ENCODE data around the gene DNAH14.

DNA sequence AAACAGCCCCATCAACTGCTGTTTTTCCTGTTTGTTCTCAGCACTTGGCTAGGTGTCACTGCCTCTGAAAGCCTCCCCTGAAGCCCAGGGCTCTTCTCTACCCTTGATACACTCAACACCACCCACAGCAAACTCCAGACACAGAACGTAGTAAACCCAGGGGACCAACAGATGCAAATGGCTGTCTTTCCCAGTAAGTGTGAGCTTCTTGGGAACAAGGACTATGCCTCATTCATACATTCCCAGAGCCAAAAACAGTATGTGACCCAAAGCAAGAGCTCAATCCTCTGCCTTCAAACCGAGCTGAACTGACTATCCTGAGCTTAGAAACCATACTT is 494.0 kb downstream of the DNAH14 start:
- TF ChIP-seq, protein P1, sequence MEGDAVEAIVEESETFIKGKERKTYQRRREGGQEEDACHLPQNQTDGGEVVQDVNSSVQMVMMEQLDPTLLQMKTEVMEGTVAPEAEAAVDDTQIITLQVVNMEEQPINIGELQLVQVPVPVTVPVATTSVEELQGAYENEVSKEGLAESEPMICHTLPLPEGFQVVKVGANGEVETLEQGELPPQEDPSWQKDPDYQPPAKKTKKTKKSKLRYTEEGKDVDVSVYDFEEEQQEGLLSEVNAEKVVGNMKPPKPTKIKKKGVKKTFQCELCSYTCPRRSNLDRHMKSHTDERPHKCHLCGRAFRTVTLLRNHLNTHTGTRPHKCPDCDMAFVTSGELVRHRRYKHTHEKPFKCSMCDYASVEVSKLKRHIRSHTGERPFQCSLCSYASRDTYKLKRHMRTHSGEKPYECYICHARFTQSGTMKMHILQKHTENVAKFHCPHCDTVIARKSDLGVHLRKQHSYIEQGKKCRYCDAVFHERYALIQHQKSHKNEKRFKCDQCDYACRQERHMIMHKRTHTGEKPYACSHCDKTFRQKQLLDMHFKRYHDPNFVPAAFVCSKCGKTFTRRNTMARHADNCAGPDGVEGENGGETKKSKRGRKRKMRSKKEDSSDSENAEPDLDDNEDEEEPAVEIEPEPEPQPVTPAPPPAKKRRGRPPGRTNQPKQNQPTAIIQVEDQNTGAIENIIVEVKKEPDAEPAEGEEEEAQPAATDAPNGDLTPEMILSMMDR (tag by site-specific recombination; IDR thresholded peaks at IDR 0.05), result no peak
- TF ChIP-seq YY1 (tag by site-specific recombination; IDR thresholded peaks at IDR 0.05) (no peak), KLF16 (tag by site-specific recombination; IDR thresholded peaks at IDR 0.05) (no peak), ZNF274 (IDR thresholded peaks at IDR 0.05; ENCODE audit: low read length) (no peak), ZNF274 (tag by site-specific recombination; IDR thresholded peaks at IDR 0.05; ENCODE audit: borderline replicate concordance) (no peak), ZNF561 (tag by site-specific recombination; IDR thresholded peaks at IDR 0.05; ENCODE audit: borderline replicate concordance) (no peak), ZNF292 (tag by site-specific recombination; IDR thresholded peaks at IDR 0.05; ENCODE audit: borderline replicate concordance, low read depth) (no peak), ZBTB7A (tag by site-specific recombination; IDR thresholded peaks at IDR 0.05; ENCODE audit: low read depth) (no peak), ZNF416 (tag by site-specific recombination; IDR thresholded peaks at IDR 0.05) (no peak), ZNF530 (tag by site-specific recombination; IDR thresholded peaks at IDR 0.05; ENCODE audit: low read depth) (no peak)
- TF ChIP-seq, protein P2, sequence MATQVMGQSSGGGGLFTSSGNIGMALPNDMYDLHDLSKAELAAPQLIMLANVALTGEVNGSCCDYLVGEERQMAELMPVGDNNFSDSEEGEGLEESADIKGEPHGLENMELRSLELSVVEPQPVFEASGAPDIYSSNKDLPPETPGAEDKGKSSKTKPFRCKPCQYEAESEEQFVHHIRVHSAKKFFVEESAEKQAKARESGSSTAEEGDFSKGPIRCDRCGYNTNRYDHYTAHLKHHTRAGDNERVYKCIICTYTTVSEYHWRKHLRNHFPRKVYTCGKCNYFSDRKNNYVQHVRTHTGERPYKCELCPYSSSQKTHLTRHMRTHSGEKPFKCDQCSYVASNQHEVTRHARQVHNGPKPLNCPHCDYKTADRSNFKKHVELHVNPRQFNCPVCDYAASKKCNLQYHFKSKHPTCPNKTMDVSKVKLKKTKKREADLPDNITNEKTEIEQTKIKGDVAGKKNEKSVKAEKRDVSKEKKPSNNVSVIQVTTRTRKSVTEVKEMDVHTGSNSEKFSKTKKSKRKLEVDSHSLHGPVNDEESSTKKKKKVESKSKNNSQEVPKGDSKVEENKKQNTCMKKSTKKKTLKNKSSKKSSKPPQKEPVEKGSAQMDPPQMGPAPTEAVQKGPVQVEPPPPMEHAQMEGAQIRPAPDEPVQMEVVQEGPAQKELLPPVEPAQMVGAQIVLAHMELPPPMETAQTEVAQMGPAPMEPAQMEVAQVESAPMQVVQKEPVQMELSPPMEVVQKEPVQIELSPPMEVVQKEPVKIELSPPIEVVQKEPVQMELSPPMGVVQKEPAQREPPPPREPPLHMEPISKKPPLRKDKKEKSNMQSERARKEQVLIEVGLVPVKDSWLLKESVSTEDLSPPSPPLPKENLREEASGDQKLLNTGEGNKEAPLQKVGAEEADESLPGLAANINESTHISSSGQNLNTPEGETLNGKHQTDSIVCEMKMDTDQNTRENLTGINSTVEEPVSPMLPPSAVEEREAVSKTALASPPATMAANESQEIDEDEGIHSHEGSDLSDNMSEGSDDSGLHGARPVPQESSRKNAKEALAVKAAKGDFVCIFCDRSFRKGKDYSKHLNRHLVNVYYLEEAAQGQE (tag by site-specific recombination; IDR thresholded peaks at IDR 0.05), result no peak
- TF ChIP-seq, protein P3, sequence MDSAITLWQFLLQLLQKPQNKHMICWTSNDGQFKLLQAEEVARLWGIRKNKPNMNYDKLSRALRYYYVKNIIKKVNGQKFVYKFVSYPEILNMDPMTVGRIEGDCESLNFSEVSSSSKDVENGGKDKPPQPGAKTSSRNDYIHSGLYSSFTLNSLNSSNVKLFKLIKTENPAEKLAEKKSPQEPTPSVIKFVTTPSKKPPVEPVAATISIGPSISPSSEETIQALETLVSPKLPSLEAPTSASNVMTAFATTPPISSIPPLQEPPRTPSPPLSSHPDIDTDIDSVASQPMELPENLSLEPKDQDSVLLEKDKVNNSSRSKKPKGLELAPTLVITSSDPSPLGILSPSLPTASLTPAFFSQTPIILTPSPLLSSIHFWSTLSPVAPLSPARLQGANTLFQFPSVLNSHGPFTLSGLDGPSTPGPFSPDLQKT (IDR thresholded peaks at IDR 0.05; ENCODE audit: borderline replicate concordance, low read depth, low read length), result no peak
